Measurements from ENCODE around the gene TSG101. TPM values are rescaled to one million over a fixed set of nuclear protein-coding genes. Genes with fewer than 3 reads are reported as not detected.
A peak's percentile ranks its signal among the peaks of the same experiment; 100 is the strongest.

Gene TSG101
- total and polyA plus RNA-seq, 2 experiments from 2014 or later = 117 to 152 TPM

DNA sequence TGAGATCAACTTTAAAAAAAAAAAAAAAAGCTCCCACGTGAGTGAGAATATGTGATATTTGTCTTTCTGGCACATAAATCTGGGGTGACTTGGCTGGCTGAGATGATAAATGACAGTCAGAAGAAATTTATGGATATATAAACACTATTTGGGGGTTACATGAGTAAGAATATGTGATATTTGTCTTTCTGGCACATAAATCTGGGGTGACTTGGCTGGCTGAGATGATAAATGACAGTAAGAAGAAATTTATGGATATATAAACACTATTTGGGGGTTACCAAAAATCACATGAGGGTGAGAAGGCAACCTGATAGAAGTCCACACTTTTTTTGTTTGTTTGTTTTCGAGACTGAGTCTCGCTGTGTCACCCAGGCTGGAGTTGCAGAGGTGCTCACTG lies 6.6 kb upstream of the TSG101 start:
- Histone ChIP-seq H3K27ac (no peak overlapping the region), H3K4me1 (ENCODE audit: low read depth) (no peaks in the 10 kb centered on the region), H3K27me3 (no peaks in the 10 kb centered on the region), H3K4me3 (no peak overlapping the region), H3K9me3 (ENCODE audit: low read depth) (no peaks in the 10 kb centered on the region), H3K36me3 (peaks cover 7% of the 10 kb centered on the region)
- TF ChIP-seq, protein P1, sequence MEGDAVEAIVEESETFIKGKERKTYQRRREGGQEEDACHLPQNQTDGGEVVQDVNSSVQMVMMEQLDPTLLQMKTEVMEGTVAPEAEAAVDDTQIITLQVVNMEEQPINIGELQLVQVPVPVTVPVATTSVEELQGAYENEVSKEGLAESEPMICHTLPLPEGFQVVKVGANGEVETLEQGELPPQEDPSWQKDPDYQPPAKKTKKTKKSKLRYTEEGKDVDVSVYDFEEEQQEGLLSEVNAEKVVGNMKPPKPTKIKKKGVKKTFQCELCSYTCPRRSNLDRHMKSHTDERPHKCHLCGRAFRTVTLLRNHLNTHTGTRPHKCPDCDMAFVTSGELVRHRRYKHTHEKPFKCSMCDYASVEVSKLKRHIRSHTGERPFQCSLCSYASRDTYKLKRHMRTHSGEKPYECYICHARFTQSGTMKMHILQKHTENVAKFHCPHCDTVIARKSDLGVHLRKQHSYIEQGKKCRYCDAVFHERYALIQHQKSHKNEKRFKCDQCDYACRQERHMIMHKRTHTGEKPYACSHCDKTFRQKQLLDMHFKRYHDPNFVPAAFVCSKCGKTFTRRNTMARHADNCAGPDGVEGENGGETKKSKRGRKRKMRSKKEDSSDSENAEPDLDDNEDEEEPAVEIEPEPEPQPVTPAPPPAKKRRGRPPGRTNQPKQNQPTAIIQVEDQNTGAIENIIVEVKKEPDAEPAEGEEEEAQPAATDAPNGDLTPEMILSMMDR (IDR thresholded peaks at IDR 0.05; ENCODE audit: low read depth, low read length) = no peak
- no peak for DNase-seq (ENCODE audit: low read depth in 1 of 2, low spot score in 1 of 2)

DNA sequence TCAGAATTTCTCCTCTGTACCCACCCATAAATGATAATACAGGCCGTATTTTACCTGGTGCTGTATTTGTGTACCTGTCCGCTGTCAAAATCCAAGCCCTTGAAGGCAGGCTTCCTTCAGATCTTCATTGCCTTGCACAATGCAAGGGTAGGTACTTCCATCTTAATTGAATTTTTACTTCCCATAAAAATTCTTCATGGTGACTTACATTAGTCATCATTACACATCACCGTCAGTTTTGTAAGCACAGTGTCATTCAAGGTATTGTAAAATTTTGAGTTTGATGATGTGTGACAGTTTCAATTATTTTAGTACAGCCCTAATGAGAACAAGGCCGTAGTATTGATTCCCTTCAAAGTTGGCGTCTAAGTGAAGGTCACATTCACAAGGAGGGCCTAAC lies 770 bp upstream of the TSG101 start:
- no peaks in the 10 kb centered on the region for H3K9me3 ChIP-seq (ENCODE audit: low read depth)
- peak overlapping the region; percentile 83 for H3K4me3 ChIP-seq
- H3K27me3 ChIP-seq = no peaks in the 10 kb centered on the region
- peaks cover 13% of the 10 kb centered on the region for H3K4me1 ChIP-seq (ENCODE audit: low read depth)
- no peaks in the 10 kb centered on the region for H3K36me3 ChIP-seq
- H3K27ac ChIP-seq = peak overlapping the region; percentile 99
- peak in 1 of 2 donors; percentile 6 for DNase-seq (ENCODE audit: low read depth in 1 of 2, low spot score in 1 of 2)
- TF ChIP-seq, protein P1 (IDR thresholded peaks at IDR 0.05; ENCODE audit: low read depth, low read length) = no peak

DNA sequence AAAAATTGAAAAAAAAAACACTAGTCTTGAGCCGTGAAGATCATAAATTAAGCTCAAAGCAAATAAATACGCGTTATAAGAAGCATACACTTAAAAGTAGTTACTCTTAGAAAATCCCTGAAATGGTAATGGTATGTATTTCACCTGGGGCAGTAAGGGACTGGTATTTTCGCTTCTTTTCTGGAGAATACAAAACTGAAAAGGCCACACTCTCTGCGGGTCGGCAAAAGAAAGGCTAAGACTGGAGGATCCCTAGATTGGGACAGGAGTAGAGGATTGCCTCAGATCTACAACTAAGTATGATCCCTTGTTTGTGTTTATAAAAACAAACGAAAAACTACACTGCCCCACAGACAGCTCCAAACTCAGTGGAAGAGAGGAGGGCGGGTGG lies 617 bp downstream of the TSG101 start:
- Histone ChIP-seq H3K27me3 (no peaks in the 10 kb centered on the region), H3K36me3 (no peaks in the 10 kb centered on the region), H3K27ac (peak overlapping the region; percentile 99), H3K9me3 (ENCODE audit: low read depth) (no peaks in the 10 kb centered on the region), H3K4me1 (ENCODE audit: low read depth) (peaks cover 13% of the 10 kb centered on the region), H3K4me3 (peak overlapping the region; percentile 83)
- peak in 1 of 2 donors; percentile 15 for DNase-seq (ENCODE audit: low read depth in 1 of 2, low spot score in 1 of 2)
- TF ChIP-seq, protein P1 (IDR thresholded peaks at IDR 0.05; ENCODE audit: low read depth, low read length) = no peak

DNA sequence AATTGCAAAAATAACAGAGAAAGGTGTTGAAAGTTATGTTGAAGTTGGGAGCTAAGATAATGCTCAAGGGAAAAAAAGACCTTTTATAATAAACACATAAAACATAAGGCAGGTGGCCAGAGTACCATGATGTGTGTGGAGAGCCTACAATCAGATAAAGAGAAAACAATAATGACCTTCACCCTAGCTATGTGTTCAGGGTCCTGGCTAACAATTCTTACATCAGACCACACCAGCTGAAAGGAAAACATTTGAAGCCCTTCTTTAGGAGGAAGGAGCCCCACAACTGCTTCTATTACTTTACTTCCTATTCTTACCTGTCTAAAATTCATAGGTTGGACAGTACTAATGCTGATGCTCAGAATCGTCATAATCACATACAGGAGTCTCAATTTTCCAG lies 2.5 kb downstream of the TSG101 start:
- H3K9me3 ChIP-seq (ENCODE audit: low read depth) = no peaks in the 10 kb centered on the region
- no peak overlapping the region for H3K4me3 ChIP-seq
- peaks cover 13% of the 10 kb centered on the region for H3K4me1 ChIP-seq (ENCODE audit: low read depth)
- H3K27ac ChIP-seq = no peak overlapping the region
- H3K36me3 ChIP-seq = no peaks in the 10 kb centered on the region
- no peaks in the 10 kb centered on the region for H3K27me3 ChIP-seq
- DNase-seq (ENCODE audit: low read depth in 1 of 2, low spot score in 1 of 2) = no peak
- TF ChIP-seq, protein P1 (IDR thresholded peaks at IDR 0.05; ENCODE audit: low read depth, low read length) = no peak

DNA sequence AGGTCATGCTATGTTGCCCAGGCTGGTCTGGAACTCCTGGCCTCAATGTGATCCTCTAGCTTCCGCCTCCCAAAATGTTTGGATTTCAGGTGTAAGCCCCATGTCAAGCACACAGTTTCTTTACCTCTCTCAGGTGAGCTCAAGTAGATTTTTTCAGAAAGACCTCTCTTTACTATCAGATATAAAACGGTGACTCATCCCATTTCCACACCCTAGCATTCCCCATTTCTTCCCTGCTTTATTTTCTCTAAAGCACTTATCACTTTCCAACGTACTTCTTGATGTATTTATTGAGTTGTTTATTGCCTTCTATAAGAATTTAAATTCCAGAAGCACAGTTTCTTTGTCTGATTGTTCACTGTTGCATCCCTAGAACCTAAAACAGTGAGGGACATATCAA lies 3.7 kb downstream of the TSG101 start:
- no peak overlapping the region for H3K27ac ChIP-seq
- TF ChIP-seq, protein P1 (IDR thresholded peaks at IDR 0.05; ENCODE audit: low read depth, low read length) = no peak
- peaks cover 13% of the 10 kb centered on the region for H3K4me1 ChIP-seq (ENCODE audit: low read depth)
- H3K9me3 ChIP-seq (ENCODE audit: low read depth) = no peaks in the 10 kb centered on the region
- H3K36me3 ChIP-seq = no peaks in the 10 kb centered on the region
- no peaks in the 10 kb centered on the region for H3K27me3 ChIP-seq
- H3K4me3 ChIP-seq = no peak overlapping the region
- DNase-seq (ENCODE audit: low read depth in 1 of 2, low spot score in 1 of 2) = no peak

DNA sequence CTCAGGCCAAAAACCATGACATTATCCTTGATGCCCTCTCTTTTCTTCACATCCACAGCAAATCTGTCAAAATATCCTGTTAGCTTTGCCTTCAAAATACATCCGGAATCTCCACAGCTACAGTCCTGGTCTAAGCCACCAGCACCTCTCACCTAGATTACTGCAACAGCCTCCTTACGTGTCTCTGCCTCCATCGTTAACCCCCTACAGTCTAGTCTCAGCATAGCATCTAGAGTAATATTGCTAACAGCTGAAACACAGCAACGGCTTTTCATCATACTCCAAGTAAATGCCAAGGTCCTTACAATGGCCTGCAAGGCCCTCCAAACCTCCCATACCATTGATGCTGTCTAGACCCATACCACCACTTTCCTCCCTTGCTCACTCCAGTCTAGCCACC lies 4.4 kb downstream of the TSG101 start:
- TF ChIP-seq, protein P1 (IDR thresholded peaks at IDR 0.05; ENCODE audit: low read depth, low read length) = peak; percentile 23
- Histone ChIP-seq H3K9me3 (ENCODE audit: low read depth) (no peaks in the 10 kb centered on the region), H3K4me3 (no peak overlapping the region), H3K36me3 (no peaks in the 10 kb centered on the region), H3K27me3 (no peaks in the 10 kb centered on the region), H3K27ac (no peak overlapping the region), H3K4me1 (ENCODE audit: low read depth) (peaks cover 6% of the 10 kb centered on the region)
- peak in 1 of 2 donors; percentile 15 for DNase-seq (ENCODE audit: low read depth in 1 of 2, low spot score in 1 of 2)

Data from cardiac muscle cell (in vitro differentiated cells and primary cell).